HG02763 (cell line): ENCODE results near the gene ASCC1.
"Not testable (repeated sequence)": the region's sequence is repeated elsewhere in the genome, so short reads cannot be mapped to it uniquely, and the experiment has no call there.

Experiments used
- ATAC-seq: cut with Tn5 transposase; IDR thresholded peaks from one replicate; pipeline ENCODE4 v1.9.1; 2021; ENCODE audit warnings: mild to moderate bottlenecking, moderate library complexity; ENCODE audit not compliant: unreplicated experiment

ASCC1 gene

GRCh38 chr10:72249176-72249862 is 33.2 kb upstream of the ASCC1 start:
- not testable (repeated sequence) for ATAC-seq

- ATAC-seq, result peak; percentile 81
Observed at GRCh38 chr10:72248468-72249151, 32.5 kb upstream of the ASCC1 start.

- no peak for ATAC-seq
Observed at GRCh38 chr10:72245949-72246525, 30.0 kb upstream of the ASCC1 start.

GRCh38 chr10:72244573-72245038 is 28.5 kb upstream of the ASCC1 start:
- ATAC-seq, result no peak

- ATAC-seq, result no peak
Observed at GRCh38 chr10:72243822-72244437, 27.9 kb upstream of the ASCC1 start.

- ATAC-seq, result no peak
Observed at GRCh38 chr10:72242675-72243074, 26.6 kb upstream of the ASCC1 start.

- ATAC-seq, result no peak
Observed at GRCh38 chr10:72241691-72242252, 25.7 kb upstream of the ASCC1 start.

- no peak for ATAC-seq
Observed at GRCh38 chr10:72240371-72240770, 24.3 kb upstream of the ASCC1 start.

- ATAC-seq, result no peak
Observed at GRCh38 chr10:72239409-72239808, 23.3 kb upstream of the ASCC1 start.

- ATAC-seq, result no peak
Observed at GRCh38 chr10:72238392-72239175, 22.5 kb upstream of the ASCC1 start.

GRCh38 chr10:72235544-72236279 is 19.6 kb upstream of the ASCC1 start:
- ATAC-seq, result no peak

GRCh38 chr10:72234560-72235095 is 18.6 kb upstream of the ASCC1 start:
- ATAC-seq, result no peak

GRCh38 chr10:72233621-72234020 is 17.5 kb upstream of the ASCC1 start:
- no peak for ATAC-seq

- ATAC-seq, result no peak
Observed at GRCh38 chr10:72229261-72230251, 13.5 kb upstream of the ASCC1 start.

GRCh38 chr10:72228318-72228751 is 12.3 kb upstream of the ASCC1 start:
- no peak for ATAC-seq

- ATAC-seq, result no peak
Observed at GRCh38 chr10:72227826-72228225, 11.8 kb upstream of the ASCC1 start.

GRCh38 chr10:72226418-72227027 is 10.4 kb upstream of the ASCC1 start:
- ATAC-seq, result no peak

- ATAC-seq, result not testable (repeated sequence)
Observed at GRCh38 chr10:72224191-72224590, 8.1 kb upstream of the ASCC1 start.
